Stimulated activated CD4-positive, alpha-beta T cell treated with anti-CD3 and anti-CD28 coated beads, Interleukin-2, amount 100 ng/mL, for 24 hours (primary cell): ENCODE results near the gene GPRC5C.
"Not testable (repeated sequence)": the region's sequence is repeated elsewhere in the genome, so short reads cannot be mapped to it uniquely, and the experiment has no call there.

Experiments used
- DNase-seq, 2 donors: peaks; one replicate each; pipeline ENCODE4 v3.0.0-alpha.2; 2020

The GPRC5C gene

DNA sequence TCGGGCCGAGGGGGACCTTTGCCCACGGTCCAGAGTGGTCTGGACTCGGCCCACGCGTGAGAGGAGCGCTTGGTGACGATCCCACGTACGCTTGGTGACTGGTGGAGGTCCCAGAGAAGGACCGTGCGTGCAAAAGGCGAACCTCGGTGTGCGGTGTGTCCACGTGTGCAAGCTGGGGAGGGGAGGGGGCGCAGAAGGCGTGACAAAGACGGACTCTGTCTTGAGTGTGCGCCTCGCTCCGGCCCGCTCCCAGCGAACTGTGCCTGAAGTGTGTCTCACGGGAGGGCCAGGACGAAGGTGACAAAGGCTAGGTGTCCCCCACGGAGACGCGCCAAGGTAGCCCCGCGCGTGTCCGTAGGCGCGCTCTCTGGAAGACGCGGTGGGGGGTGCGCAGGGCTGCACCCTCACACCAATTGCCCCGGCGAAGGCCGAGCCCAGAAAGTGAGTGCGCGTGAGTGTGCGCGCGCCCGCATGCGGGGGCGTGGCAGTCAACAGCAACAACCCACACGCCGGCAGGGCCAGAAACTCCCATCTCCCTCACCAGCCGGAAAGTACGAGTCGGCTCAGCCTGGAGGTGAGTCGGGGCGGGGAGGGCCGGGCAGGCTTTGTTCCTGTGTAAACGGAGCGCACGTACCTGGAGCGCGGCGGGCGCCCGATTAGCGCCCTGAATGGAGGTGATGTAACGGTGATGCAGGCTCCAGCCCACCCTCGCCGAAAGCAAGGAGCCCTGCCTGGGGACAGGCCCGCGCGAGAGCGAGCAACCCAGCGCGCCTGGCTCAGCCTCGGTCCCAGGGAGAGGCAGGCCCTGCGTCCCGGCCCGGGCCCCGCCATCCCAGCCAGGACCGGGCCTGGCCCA lies at the start of gene GPRC5C:
GPRC5C (plus strand) TSS at position 521 of the 856 bp plus-strand sequence. CDS start 7,689 bp downstream, outside the sequence.
- DNase-seq, result peak; percentile 46 to 70

- DNase-seq, result no peak
Measured at GRCh38 chr17:74383141-74383540, 48.7 kb upstream of the GPRC5C start.

GRCh38 chr17:74385201-74385600 lies 46.7 kb upstream of the GPRC5C start:
- no peak for DNase-seq

DNA sequence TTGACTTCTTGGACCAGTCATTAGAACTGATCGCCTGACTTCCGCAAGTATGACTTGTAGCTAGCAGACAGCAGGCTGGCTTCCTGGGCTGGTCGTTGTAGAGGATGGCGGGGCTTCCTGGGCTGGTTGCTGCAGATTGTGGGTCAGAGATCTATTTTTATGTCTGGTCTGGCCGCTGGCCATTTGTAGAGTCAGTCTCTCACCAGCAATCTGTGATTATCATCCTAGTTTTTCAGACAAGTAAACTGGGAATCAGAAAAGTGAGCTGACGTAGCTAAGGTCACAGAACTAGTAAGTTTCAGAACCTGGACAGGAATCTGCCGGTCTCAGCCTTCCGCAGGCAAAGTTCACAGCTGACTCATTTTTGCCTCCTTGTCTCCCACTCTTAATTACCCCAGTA lies 45.5 kb upstream of the GPRC5C start:
- DNase-seq, result no peak

DNA sequence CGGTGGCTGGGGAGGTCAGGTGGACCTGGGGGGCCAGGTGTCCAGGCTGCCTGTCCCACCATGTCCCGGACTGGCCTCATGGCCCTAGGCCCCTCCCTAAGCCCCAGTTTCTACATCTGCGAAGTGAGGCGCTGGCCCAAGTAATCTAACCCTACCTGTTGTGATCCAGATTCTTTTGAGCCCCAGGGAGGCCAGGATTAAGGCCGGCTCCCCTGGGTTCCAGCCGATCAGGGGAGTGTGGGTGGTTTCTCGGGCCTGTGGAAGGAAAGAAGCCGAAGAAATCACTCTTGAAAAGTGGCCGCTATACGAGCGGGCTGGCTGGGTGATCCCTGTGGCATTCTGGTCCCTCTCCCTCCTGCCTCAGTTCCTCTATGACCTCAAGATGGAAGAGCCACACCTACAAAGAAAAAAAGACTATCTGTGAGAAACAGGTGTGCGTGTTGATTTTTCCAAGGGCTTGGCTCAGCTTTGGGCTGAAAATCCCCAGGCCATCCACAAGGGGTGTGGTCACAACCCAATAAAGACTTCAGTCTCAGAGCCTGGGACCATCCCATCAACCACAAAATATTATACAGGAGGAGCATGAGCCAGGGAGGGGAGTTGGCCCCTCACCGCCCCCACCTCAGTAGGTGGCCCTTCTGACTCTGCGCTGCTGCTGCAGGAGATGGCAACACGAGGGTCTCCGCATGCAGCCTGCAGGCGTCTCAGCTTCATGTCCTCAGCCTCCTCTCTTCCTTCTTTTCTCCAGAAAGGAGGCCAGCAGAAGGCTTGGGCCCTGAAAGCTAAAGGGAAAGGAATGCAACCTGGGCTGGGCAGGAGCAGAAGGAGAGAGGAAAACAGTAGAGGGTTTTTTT lies 44.3 kb upstream of the GPRC5C start:
- DNase-seq, result no peak

DNA sequence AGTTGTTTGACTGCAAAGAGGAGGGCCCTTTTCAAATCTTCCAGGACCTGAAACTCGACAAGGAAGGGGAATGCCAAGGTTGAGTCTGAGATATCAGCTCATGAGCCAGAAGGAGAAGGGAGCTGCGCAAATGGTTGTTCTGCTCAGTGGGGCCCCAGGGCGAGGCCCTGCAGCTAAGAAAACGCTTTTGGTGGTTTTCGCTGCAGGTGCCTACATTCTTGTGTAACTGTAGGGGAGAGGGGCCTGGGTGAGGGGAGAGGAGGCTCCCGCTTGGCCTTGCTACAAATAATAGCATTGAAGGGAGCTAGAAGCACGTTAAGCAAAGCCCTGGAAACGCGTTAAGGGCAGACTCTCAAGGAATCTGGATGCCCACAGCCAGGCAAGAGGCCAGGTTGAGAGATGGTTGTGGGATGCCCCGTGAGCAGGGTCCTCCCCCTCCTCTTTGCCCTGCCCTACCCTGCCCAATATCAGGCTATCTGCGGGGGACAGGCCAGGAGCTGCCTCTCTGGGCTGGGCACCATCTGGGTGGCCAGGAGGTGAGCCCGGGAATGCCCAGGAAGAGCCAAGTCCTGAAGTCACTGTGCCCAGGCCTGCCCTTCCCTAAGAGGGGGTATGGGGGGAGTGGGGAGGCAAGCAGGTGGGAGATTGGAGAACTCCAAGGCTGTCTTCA lies 42.7 kb upstream of the GPRC5C start:
- no peak for DNase-seq

GRCh38 chr17:74389937-74390679 lies 41.8 kb upstream of the GPRC5C start:
- no peak for DNase-seq

GRCh38 chr17:74390680-74391653 lies 40.9 kb upstream of the GPRC5C start:
- no peak for DNase-seq

GRCh38 chr17:74391771-74392170 lies 40.1 kb upstream of the GPRC5C start:
- DNase-seq, result no peak

DNA sequence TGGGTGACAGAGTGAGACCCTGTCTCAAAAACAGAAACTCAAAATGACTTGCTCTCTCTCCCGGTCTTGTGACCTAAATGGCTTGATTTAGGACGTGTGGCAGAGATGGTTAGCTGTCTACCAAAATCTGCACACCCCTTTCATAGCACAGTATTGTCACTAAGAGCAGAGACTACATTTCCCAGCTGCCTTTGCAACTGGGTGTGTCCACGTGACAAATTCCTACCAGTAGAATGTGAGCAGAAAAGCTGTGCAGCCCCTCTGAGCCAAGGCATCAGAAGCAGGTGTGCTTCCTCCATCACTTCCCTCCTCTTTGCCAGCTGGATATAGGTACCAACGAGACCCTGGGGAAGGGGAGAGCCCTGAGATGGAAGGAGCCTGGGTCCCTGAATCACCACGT lies 39.0 kb upstream of the GPRC5C start:
- DNase-seq, result no peak

GRCh38 chr17:74393346-74393942 lies 38.4 kb upstream of the GPRC5C start:
- no peak for DNase-seq

DNA sequence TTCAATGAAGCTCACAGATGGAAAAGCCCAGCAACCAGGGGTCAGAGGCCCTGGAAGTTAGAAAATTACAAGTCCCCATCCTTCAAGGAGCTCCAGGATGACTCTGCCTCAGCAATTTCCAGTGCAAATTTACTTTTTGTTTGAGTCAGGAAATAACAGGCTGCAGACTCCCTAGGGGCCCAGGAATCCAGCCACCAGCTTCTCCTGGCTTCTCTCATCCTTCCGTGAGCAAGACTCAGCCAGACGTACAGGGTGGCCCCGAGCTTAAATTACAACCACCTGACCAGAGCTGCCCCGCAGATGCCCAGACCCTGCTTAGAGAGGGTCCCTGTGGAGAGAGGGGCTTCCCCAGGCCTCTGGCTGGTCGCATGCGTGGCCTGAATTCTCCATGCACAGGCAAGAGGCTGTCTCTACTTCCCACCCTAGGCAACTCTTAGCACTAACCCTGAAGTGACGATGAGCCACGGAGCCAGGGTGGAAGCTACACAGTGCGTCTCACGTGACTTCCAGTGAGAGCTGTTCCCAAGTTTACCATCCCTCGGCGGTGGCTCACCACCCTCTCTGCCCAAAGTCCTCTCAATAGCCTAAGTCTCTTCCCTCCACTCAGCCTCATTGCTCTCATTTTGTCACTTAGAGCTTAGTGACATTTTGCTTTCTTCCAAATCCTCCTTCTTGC lies 37.5 kb upstream of the GPRC5C start:
- DNase-seq, result no peak

DNA sequence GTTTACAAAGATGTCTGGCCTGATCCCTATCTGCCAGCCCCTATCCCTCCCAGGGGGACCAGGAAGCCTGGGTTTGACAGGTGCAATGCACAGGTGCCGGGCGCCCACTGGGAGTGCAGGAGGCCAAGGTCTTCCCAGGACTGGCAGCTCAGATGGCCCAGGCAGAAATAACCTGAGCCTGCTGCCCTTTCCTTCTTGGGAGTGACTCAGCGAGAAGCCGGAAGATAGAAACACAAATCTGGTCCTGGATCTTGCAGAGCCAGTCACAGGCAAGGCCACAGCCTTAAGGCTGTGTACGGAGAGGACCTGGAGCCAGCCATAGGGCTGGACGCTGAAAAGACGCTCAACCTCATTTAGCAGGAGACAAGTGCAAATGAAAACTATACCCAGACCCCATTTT lies 36.9 kb upstream of the GPRC5C start:
- DNase-seq, result no peak

DNA sequence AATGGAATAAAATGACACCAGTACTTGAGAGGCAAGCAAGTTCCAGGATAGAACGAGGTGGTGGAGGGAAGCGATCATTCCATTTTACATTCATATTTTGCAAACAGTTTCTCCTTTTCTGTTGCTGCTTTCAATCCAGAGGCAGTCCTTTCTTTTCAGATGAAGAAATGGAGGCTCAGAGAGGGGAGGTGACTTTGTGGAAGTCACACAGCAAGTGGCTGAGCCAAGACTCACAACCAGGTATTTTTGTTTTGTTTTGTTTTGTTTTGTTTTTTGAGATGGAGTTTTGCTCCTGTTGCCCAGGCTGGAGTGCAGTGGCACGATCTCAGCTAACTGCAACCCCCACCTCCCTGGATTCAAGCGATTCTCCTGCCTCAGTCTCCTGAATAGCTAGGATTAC lies 35.3 kb upstream of the GPRC5C start:
- no peak for DNase-seq

DNA sequence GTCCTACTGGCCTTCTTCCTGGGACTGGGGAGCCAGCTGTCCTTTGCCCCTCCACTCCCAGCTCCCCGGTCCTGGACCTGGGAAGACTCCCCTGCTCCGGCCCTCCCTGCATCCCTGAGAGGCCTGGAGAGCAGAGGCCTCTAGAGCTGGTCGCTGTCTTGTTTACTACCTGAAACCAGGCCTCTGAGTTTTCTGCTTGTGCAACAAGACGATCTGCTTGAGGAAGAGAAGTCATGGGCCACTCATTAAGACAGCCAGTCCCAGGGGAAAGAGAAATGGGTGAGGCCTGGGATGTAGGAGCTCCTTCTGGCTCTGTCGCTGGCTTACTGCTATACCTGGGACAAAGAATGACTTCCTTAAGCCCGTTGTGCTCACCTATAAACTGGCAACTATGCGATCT lies 29.8 kb upstream of the GPRC5C start:
- no peak for DNase-seq

- DNase-seq, result no peak
Measured at GRCh38 chr17:74403512-74404137, 28.3 kb upstream of the GPRC5C start.

- no peak for DNase-seq
Measured at GRCh38 chr17:74404218-74404617, 27.7 kb upstream of the GPRC5C start.

- no peak for DNase-seq
Measured at GRCh38 chr17:74404789-74405188, 27.1 kb upstream of the GPRC5C start.

- not testable (repeated sequence) for DNase-seq
Measured at GRCh38 chr17:74405311-74405710, 26.6 kb upstream of the GPRC5C start.

- no peak for DNase-seq
Measured at GRCh38 chr17:74407384-74407783, 24.5 kb upstream of the GPRC5C start.
